Mucosa of descending colon (tissue), 3 donors: ENCODE data around the gene DYRK1B. TPM values are rescaled to one million over a fixed set of nuclear protein-coding genes. Genes with fewer than 3 reads are reported as not detected.

Experiments
- ATAC-seq: fragments of 200-7000 bp; cut with Tn5 transposase; one replicate; pipeline ENCODE4 v1.9.1; 2020; ENCODE audit warnings: mild to moderate bottlenecking, moderate library complexity
- DNase-seq, 3 donors: peaks; one replicate each; pipeline ENCODE4 v3.0.0-alpha.2; 2020
- H3K36me3 ChIP-seq: fragments of 200-600 bp; one replicate; pipeline ENCODE4 v1.8.0; 2021; ENCODE audit warnings: low read depth, mild to moderate bottlenecking
- H3K4me1 ChIP-seq: fragments of 200-600 bp; one replicate; pipeline ENCODE4 v1.8.0; 2021; ENCODE audit warnings: low read depth, mild to moderate bottlenecking
- H3K4me3 ChIP-seq: fragments of 200-600 bp; one replicate; pipeline ENCODE4 v1.8.0; 2021; ENCODE audit warnings: mild to moderate bottlenecking
- H3K9me3 ChIP-seq: fragments of 200-600 bp; one replicate; pipeline ENCODE4 v1.8.0; 2021; ENCODE audit warnings: mild to moderate bottlenecking
- intact Hi-C, 2 donors: fragments of 100-400 bp; cut with DNase I in 1 of 2; cut with micrococcal nuclease in 1 of 2; formaldehyde crosslinking; loops; one replicate each; pipeline versions ENCODE4 v1.11.0 to v1.11.1; 2022; cut with DNase I, micrococcal nuclease
- total RNA-seq, 3 donors: library from RNA; stranded (reverse); fragmentation: NEBNext Ultra II Directional in 2 of 3; extraction: Animal tissue kit (Norgen Biotek cat#: 25700) in 2 of 3; gene quantifications; one replicate each; pipeline versions ENCODE4 v1.2.1 to v1.2.4, GENCODE V29; 2021 to 2023
- TF ChIP-seq, protein P1 (sequence below): fragments of 200-600 bp; IDR thresholded peaks from one replicate; pipeline ENCODE4 v1.8.0; 2022; ENCODE audit warnings: antibody characterized with exemption, mild to moderate bottlenecking
- donor health status: DM: no; HTN: no; CAD: no; lungs with moderate emphysema.
- donor health status: DM: no; HTN: no; CAD: no.
- donor health status: DM: no; HTN: yes; CAD: no.

Gene DYRK1B
- total RNA-seq, 3 donors from 2014 or later, result 14.5 to 27.2 (median 23.7) TPM

GRCh38 chr19:39834287-39834841, 402 bp upstream of the DYRK1B start:
- ATAC-seq (no peak), DNase-seq (no peak)
- Histone ChIP-seq H3K36me3 (no peaks in the 10 kb centered on the region), H3K9me3 (no peaks in the 10 kb centered on the region), H3K4me1 (peaks cover 13% of the 10 kb centered on the region), H3K4me3 (peak overlapping the region; percentile 94)
- TF ChIP-seq, protein P1, sequence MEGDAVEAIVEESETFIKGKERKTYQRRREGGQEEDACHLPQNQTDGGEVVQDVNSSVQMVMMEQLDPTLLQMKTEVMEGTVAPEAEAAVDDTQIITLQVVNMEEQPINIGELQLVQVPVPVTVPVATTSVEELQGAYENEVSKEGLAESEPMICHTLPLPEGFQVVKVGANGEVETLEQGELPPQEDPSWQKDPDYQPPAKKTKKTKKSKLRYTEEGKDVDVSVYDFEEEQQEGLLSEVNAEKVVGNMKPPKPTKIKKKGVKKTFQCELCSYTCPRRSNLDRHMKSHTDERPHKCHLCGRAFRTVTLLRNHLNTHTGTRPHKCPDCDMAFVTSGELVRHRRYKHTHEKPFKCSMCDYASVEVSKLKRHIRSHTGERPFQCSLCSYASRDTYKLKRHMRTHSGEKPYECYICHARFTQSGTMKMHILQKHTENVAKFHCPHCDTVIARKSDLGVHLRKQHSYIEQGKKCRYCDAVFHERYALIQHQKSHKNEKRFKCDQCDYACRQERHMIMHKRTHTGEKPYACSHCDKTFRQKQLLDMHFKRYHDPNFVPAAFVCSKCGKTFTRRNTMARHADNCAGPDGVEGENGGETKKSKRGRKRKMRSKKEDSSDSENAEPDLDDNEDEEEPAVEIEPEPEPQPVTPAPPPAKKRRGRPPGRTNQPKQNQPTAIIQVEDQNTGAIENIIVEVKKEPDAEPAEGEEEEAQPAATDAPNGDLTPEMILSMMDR, result no peak
- intact Hi-C loops, result no loop called here

GRCh38 chr19:39833160-39833463, 850 bp downstream of the DYRK1B start:
- no peaks in the 10 kb centered on the region for H3K9me3 ChIP-seq
- ATAC-seq (no peak), DNase-seq (no peak)
- H3K4me1 ChIP-seq, result peaks cover 13% of the 10 kb centered on the region
- H3K36me3 ChIP-seq, result no peaks in the 10 kb centered on the region
- intact Hi-C loops, result no loop called here
- H3K4me3 ChIP-seq, result peak overlapping the region; percentile 94
- TF ChIP-seq, protein P1, result no peak

DNA sequence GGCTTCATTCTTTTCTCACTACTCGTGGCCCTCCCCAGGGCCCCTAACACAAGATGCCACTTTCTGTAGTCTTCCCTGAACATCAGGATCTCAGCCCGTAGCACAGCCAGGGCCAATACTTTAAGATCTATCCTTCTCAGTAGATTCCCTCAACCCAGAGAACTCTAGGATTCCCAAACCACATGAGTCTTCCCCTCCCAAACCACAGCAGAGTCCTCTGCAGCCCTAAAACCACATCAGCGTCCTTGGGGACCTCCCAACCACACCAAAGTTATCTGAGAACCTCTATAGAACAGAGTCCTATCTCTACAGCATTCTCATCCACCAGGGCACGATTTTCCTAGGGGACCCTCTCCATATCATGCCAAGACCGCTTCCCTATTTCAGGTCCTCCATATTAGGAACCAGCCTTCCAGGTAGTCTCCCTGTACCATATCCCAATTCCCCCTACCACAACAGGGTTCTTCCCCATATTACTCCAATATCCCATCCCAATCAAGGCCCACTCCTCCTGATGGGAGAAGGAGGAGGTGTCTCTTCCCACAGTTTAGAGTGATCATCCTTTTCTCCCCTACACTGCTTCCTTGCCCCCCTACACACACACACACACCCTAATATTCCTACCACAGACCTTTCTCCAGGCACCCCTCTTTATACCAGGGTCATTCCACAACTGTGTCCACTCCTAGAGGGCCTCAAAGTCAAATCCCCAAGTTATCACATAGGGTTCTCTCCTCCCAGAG, 1.4 kb downstream of the DYRK1B start:
- ATAC-seq (no peak), DNase-seq (no peak)
- intact Hi-C loops, result no loop called here
- no peak overlapping the region for H3K4me3 ChIP-seq
- no peaks in the 10 kb centered on the region for H3K9me3 ChIP-seq
- no peaks in the 10 kb centered on the region for H3K36me3 ChIP-seq
- TF ChIP-seq, protein P1, result no peak
- peaks cover 13% of the 10 kb centered on the region for H3K4me1 ChIP-seq

- ATAC-seq (no peak), DNase-seq (no peak)
- intact Hi-C loops, result no loop called here
Observed at GRCh38 chr19:39831679-39832078, 2.3 kb downstream of the DYRK1B start.

GRCh38 chr19:39830847-39831246, 3.1 kb downstream of the DYRK1B start:
- Histone ChIP-seq H3K9me3 (no peaks in the 10 kb centered on the region), H3K36me3 (no peaks in the 10 kb centered on the region), H3K4me1 (peaks cover 13% of the 10 kb centered on the region), H3K4me3 (no peak overlapping the region)
- ATAC-seq (no peak), DNase-seq (no peak)
- TF ChIP-seq, protein P1, result no peak
- intact Hi-C loops, result no loop called here

More at GRCh38 chr19:39831679-39832078, 2.3 kb downstream of the DYRK1B start:
- H3K4me1 ChIP-seq, result peaks cover 13% of the 10 kb centered on the region
- H3K9me3 ChIP-seq, result no peaks in the 10 kb centered on the region
- no peak overlapping the region for H3K4me3 ChIP-seq
- TF ChIP-seq, protein P1, result no peak
- H3K36me3 ChIP-seq, result no peaks in the 10 kb centered on the region
